IMR-90 (cell line): ENCODE results near the gene ADGRD1. TPM values are rescaled to one million over a fixed set of nuclear protein-coding genes. Genes with fewer than 3 reads are reported as not detected.

ENCODE experiments used
- ATAC-seq: fragments of 200-7000 bp; cut with Tn5 transposase; 2 replicates; pipeline ENCODE4 v1.9.1; 2020; ENCODE audit warnings: low read depth, mild to moderate bottlenecking, moderate library complexity
- BruUV-seq: library from RNA; stranded (reverse); fragments of 400-500 nt; replicated peaks from 2 replicates; lab custom pipeline; 2021; lab: Mats Ljungman, UMichigan
- CTCF ChIA-PET: fragments of 300-600 bp; formaldehyde crosslinking; extraction: SDS; loops from one replicate; lab custom pipeline; 2021; ENCODE audit warnings: antibody characterized with exemption; lab: Yijun Ruan, JAX
- POLR2A ChIA-PET: fragments of 300-600 bp; sonication (Branson Sonifier 250); formaldehyde crosslinking; loops from one replicate; lab custom pipeline; 2022; ENCODE audit warnings: antibody characterized with exemption; ENCODE audit not compliant: unreplicated experiment; lab: Charles Lee
- DNase-seq: peaks from one replicate; pipeline ENCODE4 v3.0.0; 2013
- H2AFZ ChIP-seq: replicated peaks from 2 replicates; pipeline ENCODE3; 2013; ENCODE audit warnings: low read length, mild to moderate bottlenecking; ENCODE audit not compliant: poor library complexity
- H2AK5ac ChIP-seq: 2 replicates; pipeline ENCODE4 v1.6.1; 2013; ENCODE audit warnings: low read depth, low read length, inconsistent platforms
- H2AK9ac ChIP-seq: replicated peaks from 2 replicates; pipeline ENCODE3; 2013; ENCODE audit warnings: mild to moderate bottlenecking, low read depth, low read length, moderate library complexity; ENCODE audit not compliant: poor library complexity
- H2BK120ac ChIP-seq: 2 replicates; pipeline ENCODE4 v1.6.1; 2013; ENCODE audit warnings: low read depth, low read length, inconsistent platforms
- H2BK15ac ChIP-seq: 3 replicates; pipeline ENCODE4 v1.6.1; 2013; ENCODE audit warnings: low read depth, low read length, inconsistent platforms
- H2BK20ac ChIP-seq: 2 replicates; pipeline ENCODE4 v1.6.1; 2013; ENCODE audit warnings: low read depth, mild to moderate bottlenecking, inconsistent platforms, low read length, moderate library complexity
- H2BK5ac ChIP-seq: 2 replicates; pipeline ENCODE4 v1.6.1; 2013; ENCODE audit warnings: mild to moderate bottlenecking, low read depth, low read length, inconsistent platforms; ENCODE audit not compliant: poor library complexity, severe bottlenecking
- H3K14ac ChIP-seq: replicated peaks from 2 replicates; pipeline ENCODE4 v1.6.1; 2013; ENCODE audit warnings: low read depth, low read length, inconsistent platforms
- H3K18ac ChIP-seq: 2 replicates; pipeline ENCODE4 v1.6.1; 2013; ENCODE audit warnings: low read depth, low read length, control low read depth
- H3K23ac ChIP-seq: 2 replicates; pipeline ENCODE4 v1.6.1; 2013; ENCODE audit warnings: low read depth, low read length, inconsistent platforms
- H3K27ac ChIP-seq: 2 replicates; pipeline ENCODE4 v1.5.1; 2013; ENCODE audit warnings: mild to moderate bottlenecking, control low read depth, low read length; ENCODE audit not compliant: insufficient read depth
- H3K27me3 ChIP-seq: 2 replicates; pipeline ENCODE4 v1.6.1; 2013; ENCODE audit warnings: low read length; ENCODE audit not compliant: control insufficient read depth, insufficient read depth
- H3K36me3 ChIP-seq: 2 replicates; pipeline ENCODE4 v1.6.1; 2013; ENCODE audit warnings: low read length, mixed read lengths; ENCODE audit not compliant: control insufficient read depth, insufficient read depth
- H3K4ac ChIP-seq: 2 replicates; pipeline ENCODE4 v1.6.1; 2013; ENCODE audit warnings: low read depth, low read length, inconsistent platforms
- H3K4me1 ChIP-seq: 2 replicates; pipeline ENCODE4 v1.6.1; 2013; ENCODE audit warnings: low read length, mixed read lengths; ENCODE audit not compliant: control insufficient read depth, insufficient read depth
- H3K4me2 ChIP-seq: 2 replicates; pipeline ENCODE4 v1.6.1; 2013; ENCODE audit warnings: low read depth, mild to moderate bottlenecking, control low read depth, low read length, moderate library complexity
- H3K4me3 ChIP-seq: 2 replicates; pipeline ENCODE4 v1.5.1; 2013; ENCODE audit warnings: low read depth, mild to moderate bottlenecking, control low read depth, low read length, moderate library complexity; ENCODE audit not compliant: insufficient read depth
- H3K56ac ChIP-seq: 2 replicates; pipeline ENCODE4 v1.6.1; 2013; ENCODE audit warnings: low read length, inconsistent platforms; ENCODE audit not compliant: insufficient read depth; ENCODE audit errors: extremely low read depth
- H3K79me1 ChIP-seq, 2 experiments: 2 replicates each; pipeline ENCODE4 v1.6.1; 2013; ENCODE audit warnings: low read length in 2 of 2, inconsistent platforms in 1 of 2, low read depth in 1 of 2
- H3K9ac ChIP-seq: 2 replicates; pipeline ENCODE4 v1.6.1; 2013; ENCODE audit warnings: low read depth, low read length, control low read depth
- H3K9me1 ChIP-seq: 2 replicates; pipeline ENCODE4 v1.6.1; 2013; ENCODE audit warnings: low read length, inconsistent platforms; ENCODE audit not compliant: insufficient read depth
- H3K9me3 ChIP-seq: 2 replicates; pipeline ENCODE4 v1.6.1; 2013; ENCODE audit warnings: low read length; ENCODE audit not compliant: control insufficient read depth, insufficient read depth
- H4K20me1 ChIP-seq: 2 replicates; pipeline ENCODE4 v1.6.1; 2013; ENCODE audit warnings: low read length, inconsistent platforms; ENCODE audit not compliant: insufficient read depth
- H4K5ac ChIP-seq: 2 replicates; pipeline ENCODE4 v1.6.1; 2013; ENCODE audit warnings: mild to moderate bottlenecking, low read depth, low read length, control low read depth
- H4K8ac ChIP-seq, 2 experiments: 2 replicates each; pipeline ENCODE4 v1.6.1; 2013; ENCODE audit warnings: low read depth in 2 of 2, low read length in 2 of 2, control low read depth in 1 of 2, inconsistent platforms in 1 of 2
- H4K91ac ChIP-seq: 2 replicates; pipeline ENCODE4 v1.6.1; 2013; ENCODE audit warnings: low read depth, low read length, inconsistent platforms; ENCODE audit not compliant: insufficient read depth
- BHLHE40 ChIP-seq: fragments of 150-350 bp; IDR thresholded peaks from 2 replicates; pipeline ENCODE4 v1.6.1; 2016; ENCODE audit warnings: mild to moderate bottlenecking, low read depth, low read length
- CEBPB ChIP-seq: IDR thresholded peaks from 2 replicates; pipeline ENCODE4 v1.6.1; 2012; ENCODE audit warnings: low read depth, low read length, improper control_type of control experiment
- CHD1 ChIP-seq: IDR thresholded peaks from 2 replicates; pipeline ENCODE4 v1.6.1; 2012; ENCODE audit warnings: low read depth, low read length, improper control_type of control experiment
- FOS ChIP-seq: fragments of 150-350 bp; IDR thresholded peaks from 2 replicates; pipeline ENCODE4 v1.6.1; 2016; ENCODE audit warnings: low read depth, low read length
- MAFK ChIP-seq: IDR thresholded peaks from 2 replicates; pipeline ENCODE4 v1.6.1; 2012; ENCODE audit warnings: low read depth, low read length, improper control_type of control experiment
- MAZ ChIP-seq: IDR thresholded peaks from 2 replicates; pipeline ENCODE4 v1.6.1; 2012; ENCODE audit warnings: low read depth, mild to moderate bottlenecking, low read length, improper control_type of control experiment, moderate library complexity, borderline replicate concordance
- MXI1 ChIP-seq: IDR thresholded peaks from 2 replicates; pipeline ENCODE4 v1.6.1; 2012; ENCODE audit warnings: low read depth, mild to moderate bottlenecking, low read length, moderate library complexity, borderline replicate concordance
- NFE2L2 ChIP-seq: fragments of 150-350 bp; IDR thresholded peaks from 2 replicates; pipeline ENCODE4 v1.6.1; 2016; ENCODE audit warnings: low read depth, mild to moderate bottlenecking, low read length
- POLR2A ChIP-seq: IDR thresholded peaks from 2 replicates; pipeline ENCODE4 v1.6.1; 2012; ENCODE audit warnings: mild to moderate bottlenecking, low read depth, low read length
- RAD21 ChIP-seq: IDR thresholded peaks from 2 replicates; pipeline ENCODE4 v1.6.1; 2012; ENCODE audit warnings: low read length, improper control_type of control experiment
- RCOR1 ChIP-seq: IDR thresholded peaks from 2 replicates; pipeline ENCODE4 v1.6.1; 2012; ENCODE audit warnings: mild to moderate bottlenecking, low read length, improper control_type of control experiment; ENCODE audit not compliant: insufficient replicate concordance
- RFX5 ChIP-seq: IDR thresholded peaks from 2 replicates; pipeline ENCODE4 v1.8.0; 2012; ENCODE audit warnings: low read depth, mild to moderate bottlenecking, low read length, moderate library complexity
- SMC3 ChIP-seq: fragments of 150-350 bp; IDR thresholded peaks from 2 replicates; pipeline ENCODE4 v1.6.1; 2016; ENCODE audit warnings: low read depth, mild to moderate bottlenecking, antibody characterized with exemption, low read length, moderate library complexity
- USF2 ChIP-seq: fragments of 150-350 bp; IDR thresholded peaks from 2 replicates; pipeline ENCODE4 v1.6.1; 2017; ENCODE audit warnings: mild to moderate bottlenecking, antibody characterized with exemption, low read length, low read depth
- WGBS, 2 experiments: methylation state at CpG; one replicate each; pipeline versions ENCODE4 v1.1.5 to v1.1.7; 2013; ENCODE audit warnings: missing lambda C conversion rate in 2 of 2; ENCODE audit not compliant: insufficient read length in 1 of 2; ENCODE audit errors: extremely low coverage in 2 of 2; 5-methylcytosine and 5-hydroxymethylcytosine counted together
- dilution Hi-C: fragments of 300-500 bp; cut with HindIII; formaldehyde crosslinking; loops from one replicate; pipeline ENCODE4 v1.14.3; 2018; ENCODE audit warnings: low sequenced_read_pairs; ENCODE audit not compliant: unreplicated experiment
- in situ Hi-C: fragments of 300-500 bp; cut with MboI; formaldehyde crosslinking; loops from 3 replicates; pipeline ENCODE4 v1.14.3; 2019; ENCODE audit warnings: low sequenced_read_pairs, inconsistent platforms, mixed read lengths
- intact Hi-C: fragments of 100-400 bp; cut with micrococcal nuclease; formaldehyde crosslinking; loops from 2 replicates; pipeline ENCODE4 v1.10.0; 2022
- polyA plus RNA-seq, 3 experiments: library from polyadenylated mRNA; depleted of rRNA; stranded (reverse); fragments of >200 nt; gene quantifications; 2 replicates each; pipeline ENCODE4 v1.2.3, GENCODE V29; 2012; ENCODE audit warnings: low replicate concordance in 1 of 3
- total RNA-seq: library from RNA; depleted of rRNA; stranded (reverse); fragments of >200 nt; gene quantifications from 2 replicates; pipeline ENCODE4 v1.2.3, GENCODE V29; 2012
- TF ChIP-seq, protein P1 (sequence below): fragments of 150-350 bp; IDR thresholded peaks from 2 replicates; pipeline ENCODE4 v1.6.1; 2016; ENCODE audit warnings: low read depth, mild to moderate bottlenecking, low read length, moderate library complexity, borderline replicate concordance
- TF ChIP-seq, protein P2 (sequence below): conservative IDR thresholded peaks from 2 replicates; pipeline ENCODE4 v1.5.1; 2012; ENCODE audit warnings: mild to moderate bottlenecking, low read depth, low read length, improper control_type of control experiment

The ADGRD1 gene
- total and polyA plus RNA-seq, 2 of the 4 experiments (the other 2 are of a cell fraction) = not detected

GRCh38 chr12:131055596-131056233, 102.0 kb downstream of the ADGRD1 start:
- no peak for TF ChIP-seq POLR2A
- TF ChIP-seq RCOR1 = no peak
- TF ChIP-seq SMC3 = no peak
- TF ChIP-seq, protein P1, sequence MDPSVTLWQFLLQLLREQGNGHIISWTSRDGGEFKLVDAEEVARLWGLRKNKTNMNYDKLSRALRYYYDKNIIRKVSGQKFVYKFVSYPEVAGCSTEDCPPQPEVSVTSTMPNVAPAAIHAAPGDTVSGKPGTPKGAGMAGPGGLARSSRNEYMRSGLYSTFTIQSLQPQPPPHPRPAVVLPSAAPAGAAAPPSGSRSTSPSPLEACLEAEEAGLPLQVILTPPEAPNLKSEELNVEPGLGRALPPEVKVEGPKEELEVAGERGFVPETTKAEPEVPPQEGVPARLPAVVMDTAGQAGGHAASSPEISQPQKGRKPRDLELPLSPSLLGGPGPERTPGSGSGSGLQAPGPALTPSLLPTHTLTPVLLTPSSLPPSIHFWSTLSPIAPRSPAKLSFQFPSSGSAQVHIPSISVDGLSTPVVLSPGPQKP = no peak
- TF ChIP-seq RAD21 = no peak
- TF ChIP-seq USF2 = no peak
- no peak for TF ChIP-seq BHLHE40
- TF ChIP-seq, protein P2, sequence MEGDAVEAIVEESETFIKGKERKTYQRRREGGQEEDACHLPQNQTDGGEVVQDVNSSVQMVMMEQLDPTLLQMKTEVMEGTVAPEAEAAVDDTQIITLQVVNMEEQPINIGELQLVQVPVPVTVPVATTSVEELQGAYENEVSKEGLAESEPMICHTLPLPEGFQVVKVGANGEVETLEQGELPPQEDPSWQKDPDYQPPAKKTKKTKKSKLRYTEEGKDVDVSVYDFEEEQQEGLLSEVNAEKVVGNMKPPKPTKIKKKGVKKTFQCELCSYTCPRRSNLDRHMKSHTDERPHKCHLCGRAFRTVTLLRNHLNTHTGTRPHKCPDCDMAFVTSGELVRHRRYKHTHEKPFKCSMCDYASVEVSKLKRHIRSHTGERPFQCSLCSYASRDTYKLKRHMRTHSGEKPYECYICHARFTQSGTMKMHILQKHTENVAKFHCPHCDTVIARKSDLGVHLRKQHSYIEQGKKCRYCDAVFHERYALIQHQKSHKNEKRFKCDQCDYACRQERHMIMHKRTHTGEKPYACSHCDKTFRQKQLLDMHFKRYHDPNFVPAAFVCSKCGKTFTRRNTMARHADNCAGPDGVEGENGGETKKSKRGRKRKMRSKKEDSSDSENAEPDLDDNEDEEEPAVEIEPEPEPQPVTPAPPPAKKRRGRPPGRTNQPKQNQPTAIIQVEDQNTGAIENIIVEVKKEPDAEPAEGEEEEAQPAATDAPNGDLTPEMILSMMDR = no peak
- no peak for TF ChIP-seq CHD1
- no peak for TF ChIP-seq FOS
- TF ChIP-seq CEBPB = no peak
- no peak for TF ChIP-seq RFX5
- TF ChIP-seq MAFK = no peak
- TF ChIP-seq MAZ = no peak
- TF ChIP-seq NFE2L2 = no peak
- no peak for TF ChIP-seq MXI1
- BruUV-seq = no TSS peak
- no peak overlapping the region for H3K4me3 ChIP-seq
- no peak overlapping the region for H2AFZ ChIP-seq
- H3K9me1 ChIP-seq = no peaks in the 10 kb centered on the region
- no peaks in the 10 kb centered on the region for H3K79me1 ChIP-seq
- no peak overlapping the region for H2AK5ac ChIP-seq
- no peak overlapping the region for H3K14ac ChIP-seq
- POLR2A ChIA-PET = no interaction called here
- H3K4ac ChIP-seq = no peak overlapping the region
- dilution Hi-C loops = no loop called here
- H3K36me3 ChIP-seq = no peaks in the 10 kb centered on the region
- in situ Hi-C loops = no loop called here
- H3K4me1 ChIP-seq = no peaks in the 10 kb centered on the region
- H3K27me3 ChIP-seq = no peaks in the 10 kb centered on the region
- no peak overlapping the region for H2AK9ac ChIP-seq
- no peak overlapping the region for H2BK120ac ChIP-seq
- no peak overlapping the region for H2BK15ac ChIP-seq
- H4K91ac ChIP-seq = no peak overlapping the region
- CTCF ChIA-PET = no interaction called here
- H4K5ac ChIP-seq = no peak overlapping the region
- no peak overlapping the region for H2BK5ac ChIP-seq
- 45% methylated on average over 3 of the region's 7 CpGs; no CpG with 5 or more reads in 1 of the 2 experiments for WGBS, 2 experiments
- no peak overlapping the region for H4K8ac ChIP-seq
- no peak overlapping the region for H2BK20ac ChIP-seq
- intact Hi-C loops = no loop called here
- no peaks in the 10 kb centered on the region for H4K20me1 ChIP-seq
- H3K9me3 ChIP-seq = peaks cover 26% of the 10 kb centered on the region
- ATAC-seq (no peak), DNase-seq (no peak)
- no peak overlapping the region for H3K56ac ChIP-seq
- no peak overlapping the region for H3K9ac ChIP-seq
- H3K18ac ChIP-seq = no peak overlapping the region
- H3K4me2 ChIP-seq = no peak overlapping the region
- H3K27ac ChIP-seq = no peak overlapping the region
- no peak overlapping the region for H3K23ac ChIP-seq
